HG03095 (cell line): ENCODE data around the gene CAPN14.

Experiments
- ATAC-seq: cut with Tn5 transposase; IDR thresholded peaks from one replicate; pipeline ENCODE4 v1.9.1; 2021; ENCODE audit warnings: moderate library complexity; ENCODE audit not compliant: unreplicated experiment

The CAPN14 gene

GRCh38 chr2:31227711-31228125 is 10.4 kb upstream of the CAPN14 start:
- ATAC-seq = no peak

- ATAC-seq = no peak
Measured at GRCh38 chr2:31227110-31227509, 9.8 kb upstream of the CAPN14 start.

- ATAC-seq = no peak
Measured at GRCh38 chr2:31226266-31226665, 9.0 kb upstream of the CAPN14 start.

GRCh38 chr2:31223749-31224148 is 6.4 kb upstream of the CAPN14 start:
- ATAC-seq = no peak

- ATAC-seq = no peak
Measured at GRCh38 chr2:31223026-31223425, 5.7 kb upstream of the CAPN14 start.

GRCh38 chr2:31222071-31222470 is 4.8 kb upstream of the CAPN14 start:
- ATAC-seq = no peak

GRCh38 chr2:31221544-31221943 is 4.2 kb upstream of the CAPN14 start:
- no peak for ATAC-seq

GRCh38 chr2:31219131-31219969 is 2.0 kb upstream of the CAPN14 start:
- ATAC-seq = peak; percentile 74

- ATAC-seq = peak; percentile 40
Measured at GRCh38 chr2:31216734-31217133, 581 bp downstream of the CAPN14 start.

- no peak for ATAC-seq
Measured at GRCh38 chr2:31214444-31214915, 2.8 kb downstream of the CAPN14 start.

GRCh38 chr2:31213601-31214443 is 3.5 kb downstream of the CAPN14 start:
- ATAC-seq = no peak

- no peak for ATAC-seq
Measured at GRCh38 chr2:31212659-31213600, 4.4 kb downstream of the CAPN14 start.

GRCh38 chr2:31208240-31208639 is 9.1 kb downstream of the CAPN14 start:
- ATAC-seq = no peak

- no peak for ATAC-seq
Measured at GRCh38 chr2:31207790-31208189, 9.5 kb downstream of the CAPN14 start.

GRCh38 chr2:31205613-31206012 is 11.7 kb downstream of the CAPN14 start:
- no peak for ATAC-seq

GRCh38 chr2:31205186-31205585 is 12.1 kb downstream of the CAPN14 start:
- no peak for ATAC-seq

- ATAC-seq = no peak
Measured at GRCh38 chr2:31204783-31205182, 12.5 kb downstream of the CAPN14 start.

- no peak for ATAC-seq
Measured at GRCh38 chr2:31203916-31204315, 13.4 kb downstream of the CAPN14 start.

GRCh38 chr2:31202833-31203232 is 14.5 kb downstream of the CAPN14 start:
- no peak for ATAC-seq

- ATAC-seq = no peak
Measured at GRCh38 chr2:31202041-31202440, 15.3 kb downstream of the CAPN14 start.

GRCh38 chr2:31200972-31201371 is 16.3 kb downstream of the CAPN14 start:
- ATAC-seq = no peak
